SK-N-SH (cell line): ENCODE measurements around the gene SSX2IP. TPM values are rescaled to one million over a fixed set of nuclear protein-coding genes. Genes with fewer than 3 reads are reported as not detected.

Experiments used
- CTCF ChIA-PET: fragments of 300-600, 350-600 bp; formaldehyde crosslinking; extraction: SDS; loops from one replicate; lab custom pipeline; 2021; lab: Yijun Ruan, JAX
- POLR2A ChIA-PET: fragments of 350-600 bp; sonication (Branson Sonifier 250); formaldehyde crosslinking; extraction: SDS; loops from one replicate; lab custom pipeline; 2020; ENCODE audit warnings: antibody characterized with exemption, inconsistent platforms; lab: Yijun Ruan, JAX
- DNase-seq: peaks from one replicate; pipeline ENCODE4 v3.0.0; 2012
- H2AFZ ChIP-seq: fragments of 200-600 bp; sonication (generic); 2 replicates; pipeline ENCODE4 v1.8.1; 2016; ENCODE audit warnings: antibody characterized with exemption, mild to moderate bottlenecking, low read depth
- H3F3A ChIP-seq: fragments of 200-600 bp; sonication (generic); replicated peaks from 2 replicates; pipeline ENCODE3; 2016; ENCODE audit warnings: antibody characterized with exemption, mild to moderate bottlenecking; ENCODE audit not compliant: insufficient read depth
- H3K27ac ChIP-seq, 2 experiments: fragments of 200-500 bp in 1 of 2; fragments of 200-600 bp in 1 of 2; sonication (Bioruptor generic) in 1 of 2; sonication (generic), shearing (Covaris generic) in 1 of 2; 2 replicates each; pipeline versions ENCODE4 v1.5.1 to v1.6.1; 2014 to 2016; ENCODE audit warnings: low read depth in 2 of 2, inconsistent platforms in 1 of 2, low read length in 1 of 2, mild to moderate bottlenecking in 1 of 2, mixed read lengths in 1 of 2
- H3K27me3 ChIP-seq: fragments of 200-600 bp; sonication (generic), shearing (Covaris generic); 2 replicates; pipeline ENCODE4 v1.6.1; 2016; ENCODE audit warnings: mixed run types; ENCODE audit not compliant: insufficient read depth
- H3K36me3 ChIP-seq, 2 experiments: fragments of 200-500 bp in 1 of 2; fragments of 200-600 bp in 1 of 2; sonication (Bioruptor generic) in 1 of 2; sonication (generic) in 1 of 2; replicated peaks in 1 of 2; 2 replicates each; pipeline versions ENCODE3 to v1.5.1; 2014 to 2016; ENCODE audit warnings: low read length in 1 of 2, mild to moderate bottlenecking in 1 of 2; ENCODE audit not compliant: insufficient read depth in 2 of 2, control insufficient read depth in 1 of 2
- H3K4me1 ChIP-seq, 2 experiments: fragments of 200-500 bp in 1 of 2; fragments of 200-600 bp in 1 of 2; sonication (Bioruptor generic) in 1 of 2; sonication (generic), shearing (Covaris generic) in 1 of 2; 2 replicates each; pipeline versions ENCODE4 v1.5.1 to v1.6.1; 2014 to 2016; ENCODE audit warnings: low read depth in 1 of 2, low read length in 1 of 2, mixed run types in 1 of 2; ENCODE audit not compliant: insufficient read depth in 2 of 2, control insufficient read depth in 1 of 2
- H3K4me2 ChIP-seq: fragments of 200-600 bp; sonication (generic), shearing (Covaris generic); 2 replicates; pipeline ENCODE4 v1.6.1; 2017; ENCODE audit warnings: mixed run types
- H3K4me3 ChIP-seq, 2 experiments: fragments of 200-500 bp in 1 of 2; fragments of 200-600 bp in 1 of 2; sonication (Bioruptor generic) in 1 of 2; sonication (generic), shearing (Covaris generic) in 1 of 2; 2 replicates each; pipeline versions ENCODE4 v1.5.1 to v1.8.1; 2014 to 2016; ENCODE audit warnings: low read depth in 2 of 2, inconsistent platforms in 1 of 2, low read length in 1 of 2, mild to moderate bottlenecking in 1 of 2, mixed read lengths in 1 of 2, moderate library complexity in 1 of 2
- H3K79me2 ChIP-seq: fragments of 200-600 bp; sonication (generic); 2 replicates; pipeline ENCODE4 v1.8.1; 2017; ENCODE audit warnings: mild to moderate bottlenecking; ENCODE audit not compliant: insufficient read depth
- H3K9ac ChIP-seq: fragments of 200-600 bp; sonication (generic); 2 replicates; pipeline ENCODE4 v1.6.1; 2017; ENCODE audit warnings: mixed run types
- H3K9me2 ChIP-seq: fragments of 200-600 bp; sonication (generic); 2 replicates; pipeline ENCODE4 v1.6.1; 2017; ENCODE audit warnings: mixed run types
- H3K9me3 ChIP-seq: fragments of 200-600 bp; sonication (generic); 2 replicates; pipeline ENCODE4 v1.6.1; 2017; ENCODE audit warnings: mixed run types, mild to moderate bottlenecking, moderate library complexity
- H4K20me1 ChIP-seq: fragments of 200-600 bp; sonication (generic); 2 replicates; pipeline ENCODE4 v1.6.1; 2017; ENCODE audit warnings: mild to moderate bottlenecking, mixed run types; ENCODE audit not compliant: insufficient read depth
- CTCF ChIP-seq: fragments of 200-600 bp; sonication (generic); IDR thresholded peaks from 2 replicates; pipeline ENCODE4 v1.6.1; 2017; ENCODE audit warnings: antibody characterized with exemption, mild to moderate bottlenecking, moderate library complexity
- EP300 ChIP-seq, 2 experiments: IDR thresholded peaks; 2 replicates each; pipeline versions ENCODE4 v1.4.0 to v1.6.1; 2012; ENCODE audit warnings: borderline replicate concordance in 1 of 2, low read depth in 1 of 2, low read length in 1 of 2
- EZH2phosphoT487 ChIP-seq: fragments of 200-600 bp; sonication (generic); IDR thresholded peaks from 2 replicates; pipeline ENCODE4 v1.6.1; 2017; ENCODE audit warnings: low read depth, mixed run types, mild to moderate bottlenecking, antibody characterized with exemption, moderate library complexity, borderline replicate concordance
- FOXJ3 ChIP-seq: sonication (generic); formaldehyde crosslinking; IDR thresholded peaks from 2 replicates; pipeline ENCODE4 v1.5.1; 2020; ENCODE audit warnings: mild to moderate bottlenecking, missing genetic modification reagents
- GABPA ChIP-seq: IDR thresholded peaks from 2 replicates; pipeline ENCODE4 v1.4.0; 2012; ENCODE audit warnings: low read depth, mild to moderate bottlenecking
- IRF3 ChIP-seq: fragments of 150-350 bp; IDR thresholded peaks from 2 replicates; pipeline ENCODE4 v1.6.1; 2016; ENCODE audit warnings: mild to moderate bottlenecking, low read depth, low read length
- NFIC ChIP-seq: IDR thresholded peaks from 2 replicates; pipeline ENCODE4 v1.4.0; 2012; ENCODE audit warnings: borderline replicate concordance
- RAD21 ChIP-seq: IDR thresholded peaks from 2 replicates; pipeline ENCODE4 v1.6.1; 2012; ENCODE audit warnings: mild to moderate bottlenecking, low read length
- RCOR1 ChIP-seq: fragments of 150-350 bp; IDR thresholded peaks from 2 replicates; pipeline ENCODE4 v1.6.1; 2017; ENCODE audit warnings: antibody characterized with exemption, low read length
- RFX5 ChIP-seq: IDR thresholded peaks from 2 replicates; pipeline ENCODE4 v1.6.1; 2012; ENCODE audit warnings: mild to moderate bottlenecking, improper control_type of control experiment, low read length
- RXRA ChIP-seq: IDR thresholded peaks from 2 replicates; pipeline ENCODE4 v1.4.0; 2012; ENCODE audit warnings: low read depth, mild to moderate bottlenecking, borderline replicate concordance
- SMC3 ChIP-seq: IDR thresholded peaks from 2 replicates; pipeline ENCODE4 v1.6.1; 2012; ENCODE audit warnings: low read depth, low read length, improper control_type of control experiment
- TAF1 ChIP-seq: IDR thresholded peaks from 2 replicates; pipeline ENCODE4 v1.6.1; 2012; ENCODE audit warnings: low read depth, mild to moderate bottlenecking, low read length, moderate library complexity, borderline replicate concordance
- TEAD4 ChIP-seq: IDR thresholded peaks from 2 replicates; pipeline ENCODE4 v1.4.0; 2012; ENCODE audit warnings: mild to moderate bottlenecking, borderline replicate concordance; ENCODE audit not compliant: insufficient read depth
- USF1 ChIP-seq: IDR thresholded peaks from 2 replicates; pipeline ENCODE4 v1.4.0; 2012; ENCODE audit warnings: low read depth, borderline replicate concordance
- YY1 ChIP-seq: IDR thresholded peaks from 2 replicates; pipeline ENCODE4 v1.4.0; 2012; ENCODE audit warnings: low read depth, mild to moderate bottlenecking
- ZBTB33 ChIP-seq: IDR thresholded peaks from 2 replicates; pipeline ENCODE4 v1.4.0; 2012; ENCODE audit warnings: low read depth, borderline replicate concordance
- WGBS: methylation state at CpG from one replicate; pipeline ENCODE4 v1.1.6; 2017; ENCODE audit warnings: low lambda C conversion rate; 5-methylcytosine and 5-hydroxymethylcytosine counted together
- polyA plus RNA-seq, 3 experiments: library from polyadenylated mRNA; depleted of rRNA; stranded (reverse); fragments of >200 nt; gene quantifications; 2 replicates each; pipeline ENCODE4 v1.2.3, GENCODE V29; 2012

Gene SSX2IP
- polyA plus RNA-seq, 1 of the 3 experiments (the other 2 are of a cell fraction), result 7.7 TPM

- TF ChIP-seq ZBTB33, result no peak
- TF ChIP-seq RFX5, result no peak
- TF ChIP-seq RXRA, result no peak
- no peak for TF ChIP-seq USF1
- TF ChIP-seq TEAD4, result no peak
- no peak for TF ChIP-seq IRF3
- no peak for TF ChIP-seq EP300 (IDR thresholded peaks at IDR 0.05; ENCODE audit: borderline replicate concordance in 1 of 2, low read depth in 1 of 2, low read length in 1 of 2)
- TF ChIP-seq NFIC, result no peak
- no peak for TF ChIP-seq SMC3
- TF ChIP-seq RAD21, result no peak
Observed at GRCh38 chr1:84611796-84612195, 78.5 kb downstream of the SSX2IP start (continued).

GRCh38 chr1:84611091-84611490, 79.2 kb downstream of the SSX2IP start:
- DNase-seq, result no peak
- Histone ChIP-seq H3K27me3 (no peaks in the 10 kb centered on the region), H3K36me3 (peaks cover 0 to 4% of the 10 kb centered on the region in 2 experiments), H3K9me3 (peaks cover 5% of the 10 kb centered on the region), H4K20me1 (no peaks in the 10 kb centered on the region), H3K79me2 (no peaks in the 10 kb centered on the region; the same call in 1 of the 2 replicates), H3K4me3 (no peak overlapping the region), H3F3A (no peaks in the 10 kb centered on the region), H3K9me2 (no peaks in the 10 kb centered on the region), H3K4me2 (no peak overlapping the region), H3K9ac (no peak overlapping the region), H3K27ac (no peak overlapping the region), H2AFZ (no peak overlapping the region), H3K4me1 (no peaks in the 10 kb centered on the region)
- POLR2A ChIA-PET, result no interaction called here
- WGBS, result no CpG with 5 or more reads among the region's 1 CpG
- CTCF ChIA-PET, result interaction anchor here (1.1 kb wide), 1 partner anchor 9 kb away, joined by 3 read pairs; no protein-coding TSS in a partner anchor
- no peak for TF ChIP-seq TAF1
- TF ChIP-seq EP300 (IDR thresholded peaks at IDR 0.05; ENCODE audit: borderline replicate concordance in 1 of 2, low read depth in 1 of 2, low read length in 1 of 2), result no peak
- no peak for TF ChIP-seq FOXJ3
- TF ChIP-seq ZBTB33, result no peak
- TF ChIP-seq CTCF, result no peak
- no peak for TF ChIP-seq YY1
- no peak for TF ChIP-seq RXRA
- TF ChIP-seq RCOR1, result no peak
- TF ChIP-seq IRF3, result no peak
- TF ChIP-seq USF1, result no peak
- no peak for TF ChIP-seq EZH2phosphoT487
- TF ChIP-seq GABPA, result no peak
- no peak for TF ChIP-seq RAD21
